A549 treated with dexamethasone at 1 μM for 4 hours (cell line): ENCODE measurements around the gene IGLL5. TPM values are rescaled to one million over a fixed set of nuclear protein-coding genes. Genes with fewer than 3 reads are reported as not detected.

Experiments
- total RNA-seq: library from RNA; stranded (reverse); fragments of 200-300 nt; extraction: Qiagen RNA extraction; gene quantifications from 5 replicates; pipeline ENCODE4 v1.2.3, GENCODE V29; 2022

The IGLL5 gene
- not detected in 5 replicates for total RNA-seq

GRCh38 chr22:22887621-22888503, at the start of gene IGLL5:
TSS of gene IGLL5 (plus strand) at chr22:22887816. CDS start at chr22:22888054, 238 bp downstream.

Other genes starting within 250 kb of the IGLL5 start
- not detected in 5 replicates for gene GGTLC2, start 243.2 kb upstream of the IGLL5 start, total RNA-seq
- gene GNAZ, start 182.7 kb downstream of the IGLL5 start, total RNA-seq: 1.7 to 3.4 TPM (median 2.9 TPM) in 5 replicates